Liver (tissue), 3 donors: Measurements from ENCODE around the gene KYNU.

Experiments
- FOXA2 ChIP-seq: IDR thresholded peaks from 2 replicates; pipeline ENCODE4 v1.6.1; 2016; ENCODE audit warnings: antibody characterized with exemption
- GABPA ChIP-seq, 2 donors: IDR thresholded peaks in 1 of 2; conservative IDR thresholded peaks in 1 of 2; 2 replicates each; pipeline ENCODE4 v1.6.1; 2016; ENCODE audit warnings: antibody characterized with exemption in 2 of 2, mild to moderate bottlenecking in 1 of 2, moderate library complexity in 1 of 2
- HNF4A ChIP-seq, 2 donors: conservative IDR thresholded peaks; 2 replicates each; pipeline ENCODE4 v1.6.1; 2016; ENCODE audit warnings: antibody characterized with exemption in 2 of 2, mild to moderate bottlenecking in 2 of 2
- JUND ChIP-seq, 2 donors: IDR thresholded peaks; 2 replicates each; pipeline ENCODE4 v1.6.1; 2016; ENCODE audit warnings: antibody characterized with exemption in 2 of 2
- NR2F2 ChIP-seq: IDR thresholded peaks from 2 replicates; pipeline ENCODE4 v1.6.1; 2016; ENCODE audit warnings: antibody characterized with exemption
- TAF1 ChIP-seq: conservative IDR thresholded peaks from 2 replicates; pipeline ENCODE4 v1.6.1; 2016; ENCODE audit warnings: antibody characterized with exemption, mild to moderate bottlenecking
- TF ChIP-seq, protein P1 (sequence below): fragments of 150-350 bp; IDR thresholded peaks from 2 replicates; pipeline ENCODE4 v1.5.1; 2017; ENCODE audit warnings: improper control_type of control experiment, low read depth, low read length; ENCODE audit not compliant: missing input control
- TF ChIP-seq, protein P2 (sequence below): IDR thresholded peaks from 2 replicates; pipeline ENCODE4 v1.6.1; 2016; ENCODE audit warnings: antibody characterized with exemption
- TF ChIP-seq, protein P3 (sequence below): IDR thresholded peaks from 2 replicates; pipeline ENCODE4 v1.6.1; 2016; ENCODE audit warnings: antibody characterized with exemption, mild to moderate bottlenecking
- TF ChIP-seq, protein P4 (sequence below): IDR thresholded peaks from 2 replicates; pipeline ENCODE4 v1.6.1; 2016; ENCODE audit warnings: antibody characterized with exemption
- TF ChIP-seq, protein P5 (sequence below): IDR thresholded peaks from 2 replicates; pipeline ENCODE4 v1.6.1; 2016; ENCODE audit warnings: antibody characterized with exemption
- donor health status: healthy.
- donor health status: healthy.

DNA sequence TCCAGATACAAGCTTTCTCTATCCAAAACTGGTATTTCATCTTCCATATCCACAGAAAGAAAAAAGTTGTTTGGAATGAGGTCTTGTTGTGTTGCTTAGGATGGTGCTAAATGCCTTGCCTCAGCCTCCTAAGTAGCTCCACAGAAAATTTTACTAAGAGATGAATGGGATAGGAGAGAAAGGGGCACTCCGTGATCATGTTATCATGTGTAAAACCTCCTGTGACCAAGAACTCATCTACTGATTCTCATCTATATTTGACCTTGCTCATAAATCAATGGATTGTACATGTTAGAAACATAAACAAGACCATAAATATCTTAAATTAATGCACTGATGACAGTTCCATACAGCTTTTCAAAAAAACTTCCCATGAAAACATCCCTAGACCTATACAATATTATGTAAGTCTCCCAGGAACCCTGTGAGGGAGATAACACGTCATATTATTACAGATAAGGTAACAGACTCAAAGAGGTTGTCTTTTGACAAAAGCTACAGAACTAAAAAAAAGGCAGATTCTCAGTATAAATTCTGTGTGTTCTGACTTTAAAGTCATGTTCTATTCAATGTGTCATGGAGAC, 29.3 kb upstream of the KYNU start:
- TF ChIP-seq TAF1, result no peak
- no peak for TF ChIP-seq GABPA (IDR thresholded peaks at IDR 0.05 in 1 of 2, conservative IDR thresholded peaks at IDR 0.05 in 1 of 2)
- TF ChIP-seq, protein P1, sequence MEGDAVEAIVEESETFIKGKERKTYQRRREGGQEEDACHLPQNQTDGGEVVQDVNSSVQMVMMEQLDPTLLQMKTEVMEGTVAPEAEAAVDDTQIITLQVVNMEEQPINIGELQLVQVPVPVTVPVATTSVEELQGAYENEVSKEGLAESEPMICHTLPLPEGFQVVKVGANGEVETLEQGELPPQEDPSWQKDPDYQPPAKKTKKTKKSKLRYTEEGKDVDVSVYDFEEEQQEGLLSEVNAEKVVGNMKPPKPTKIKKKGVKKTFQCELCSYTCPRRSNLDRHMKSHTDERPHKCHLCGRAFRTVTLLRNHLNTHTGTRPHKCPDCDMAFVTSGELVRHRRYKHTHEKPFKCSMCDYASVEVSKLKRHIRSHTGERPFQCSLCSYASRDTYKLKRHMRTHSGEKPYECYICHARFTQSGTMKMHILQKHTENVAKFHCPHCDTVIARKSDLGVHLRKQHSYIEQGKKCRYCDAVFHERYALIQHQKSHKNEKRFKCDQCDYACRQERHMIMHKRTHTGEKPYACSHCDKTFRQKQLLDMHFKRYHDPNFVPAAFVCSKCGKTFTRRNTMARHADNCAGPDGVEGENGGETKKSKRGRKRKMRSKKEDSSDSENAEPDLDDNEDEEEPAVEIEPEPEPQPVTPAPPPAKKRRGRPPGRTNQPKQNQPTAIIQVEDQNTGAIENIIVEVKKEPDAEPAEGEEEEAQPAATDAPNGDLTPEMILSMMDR, result no peak
- TF ChIP-seq, protein P2, sequence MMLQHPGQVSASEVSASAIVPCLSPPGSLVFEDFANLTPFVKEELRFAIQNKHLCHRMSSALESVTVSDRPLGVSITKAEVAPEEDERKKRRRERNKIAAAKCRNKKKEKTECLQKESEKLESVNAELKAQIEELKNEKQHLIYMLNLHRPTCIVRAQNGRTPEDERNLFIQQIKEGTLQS, result no peak
- TF ChIP-seq, protein P3, sequence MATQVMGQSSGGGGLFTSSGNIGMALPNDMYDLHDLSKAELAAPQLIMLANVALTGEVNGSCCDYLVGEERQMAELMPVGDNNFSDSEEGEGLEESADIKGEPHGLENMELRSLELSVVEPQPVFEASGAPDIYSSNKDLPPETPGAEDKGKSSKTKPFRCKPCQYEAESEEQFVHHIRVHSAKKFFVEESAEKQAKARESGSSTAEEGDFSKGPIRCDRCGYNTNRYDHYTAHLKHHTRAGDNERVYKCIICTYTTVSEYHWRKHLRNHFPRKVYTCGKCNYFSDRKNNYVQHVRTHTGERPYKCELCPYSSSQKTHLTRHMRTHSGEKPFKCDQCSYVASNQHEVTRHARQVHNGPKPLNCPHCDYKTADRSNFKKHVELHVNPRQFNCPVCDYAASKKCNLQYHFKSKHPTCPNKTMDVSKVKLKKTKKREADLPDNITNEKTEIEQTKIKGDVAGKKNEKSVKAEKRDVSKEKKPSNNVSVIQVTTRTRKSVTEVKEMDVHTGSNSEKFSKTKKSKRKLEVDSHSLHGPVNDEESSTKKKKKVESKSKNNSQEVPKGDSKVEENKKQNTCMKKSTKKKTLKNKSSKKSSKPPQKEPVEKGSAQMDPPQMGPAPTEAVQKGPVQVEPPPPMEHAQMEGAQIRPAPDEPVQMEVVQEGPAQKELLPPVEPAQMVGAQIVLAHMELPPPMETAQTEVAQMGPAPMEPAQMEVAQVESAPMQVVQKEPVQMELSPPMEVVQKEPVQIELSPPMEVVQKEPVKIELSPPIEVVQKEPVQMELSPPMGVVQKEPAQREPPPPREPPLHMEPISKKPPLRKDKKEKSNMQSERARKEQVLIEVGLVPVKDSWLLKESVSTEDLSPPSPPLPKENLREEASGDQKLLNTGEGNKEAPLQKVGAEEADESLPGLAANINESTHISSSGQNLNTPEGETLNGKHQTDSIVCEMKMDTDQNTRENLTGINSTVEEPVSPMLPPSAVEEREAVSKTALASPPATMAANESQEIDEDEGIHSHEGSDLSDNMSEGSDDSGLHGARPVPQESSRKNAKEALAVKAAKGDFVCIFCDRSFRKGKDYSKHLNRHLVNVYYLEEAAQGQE, result no peak
- TF ChIP-seq JUND (IDR thresholded peaks at IDR 0.05), result no peak
- TF ChIP-seq HNF4A (conservative IDR thresholded peaks at IDR 0.05), result no peak
- no peak for TF ChIP-seq NR2F2
- TF ChIP-seq, protein P4, sequence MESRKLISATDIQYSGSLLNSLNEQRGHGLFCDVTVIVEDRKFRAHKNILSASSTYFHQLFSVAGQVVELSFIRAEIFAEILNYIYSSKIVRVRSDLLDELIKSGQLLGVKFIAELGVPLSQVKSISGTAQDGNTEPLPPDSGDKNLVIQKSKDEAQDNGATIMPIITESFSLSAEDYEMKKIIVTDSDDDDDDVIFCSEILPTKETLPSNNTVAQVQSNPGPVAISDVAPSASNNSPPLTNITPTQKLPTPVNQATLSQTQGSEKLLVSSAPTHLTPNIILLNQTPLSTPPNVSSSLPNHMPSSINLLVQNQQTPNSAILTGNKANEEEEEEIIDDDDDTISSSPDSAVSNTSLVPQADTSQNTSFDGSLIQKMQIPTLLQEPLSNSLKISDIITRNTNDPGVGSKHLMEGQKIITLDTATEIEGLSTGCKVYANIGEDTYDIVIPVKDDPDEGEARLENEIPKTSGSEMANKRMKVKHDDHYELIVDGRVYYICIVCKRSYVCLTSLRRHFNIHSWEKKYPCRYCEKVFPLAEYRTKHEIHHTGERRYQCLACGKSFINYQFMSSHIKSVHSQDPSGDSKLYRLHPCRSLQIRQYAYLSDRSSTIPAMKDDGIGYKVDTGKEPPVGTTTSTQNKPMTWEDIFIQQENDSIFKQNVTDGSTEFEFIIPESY, result no peak
- TF ChIP-seq, protein P5, sequence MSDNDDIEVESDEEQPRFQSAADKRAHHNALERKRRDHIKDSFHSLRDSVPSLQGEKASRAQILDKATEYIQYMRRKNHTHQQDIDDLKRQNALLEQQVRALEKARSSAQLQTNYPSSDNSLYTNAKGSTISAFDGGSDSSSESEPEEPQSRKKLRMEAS, result no peak
- TF ChIP-seq FOXA2, result no peak
